GM18858 (cell line): Measurements from ENCODE around the gene APOBEC3B.
"Not testable (repeated sequence)": the region's sequence is repeated elsewhere in the genome, so short reads cannot be mapped to it uniquely, and the experiment has no call there.

Experiments used
- ATAC-seq: cut with Tn5 transposase; IDR thresholded peaks from one replicate; pipeline ENCODE4 v1.9.1; 2021; ENCODE audit not compliant: unreplicated experiment

The APOBEC3B gene

DNA sequence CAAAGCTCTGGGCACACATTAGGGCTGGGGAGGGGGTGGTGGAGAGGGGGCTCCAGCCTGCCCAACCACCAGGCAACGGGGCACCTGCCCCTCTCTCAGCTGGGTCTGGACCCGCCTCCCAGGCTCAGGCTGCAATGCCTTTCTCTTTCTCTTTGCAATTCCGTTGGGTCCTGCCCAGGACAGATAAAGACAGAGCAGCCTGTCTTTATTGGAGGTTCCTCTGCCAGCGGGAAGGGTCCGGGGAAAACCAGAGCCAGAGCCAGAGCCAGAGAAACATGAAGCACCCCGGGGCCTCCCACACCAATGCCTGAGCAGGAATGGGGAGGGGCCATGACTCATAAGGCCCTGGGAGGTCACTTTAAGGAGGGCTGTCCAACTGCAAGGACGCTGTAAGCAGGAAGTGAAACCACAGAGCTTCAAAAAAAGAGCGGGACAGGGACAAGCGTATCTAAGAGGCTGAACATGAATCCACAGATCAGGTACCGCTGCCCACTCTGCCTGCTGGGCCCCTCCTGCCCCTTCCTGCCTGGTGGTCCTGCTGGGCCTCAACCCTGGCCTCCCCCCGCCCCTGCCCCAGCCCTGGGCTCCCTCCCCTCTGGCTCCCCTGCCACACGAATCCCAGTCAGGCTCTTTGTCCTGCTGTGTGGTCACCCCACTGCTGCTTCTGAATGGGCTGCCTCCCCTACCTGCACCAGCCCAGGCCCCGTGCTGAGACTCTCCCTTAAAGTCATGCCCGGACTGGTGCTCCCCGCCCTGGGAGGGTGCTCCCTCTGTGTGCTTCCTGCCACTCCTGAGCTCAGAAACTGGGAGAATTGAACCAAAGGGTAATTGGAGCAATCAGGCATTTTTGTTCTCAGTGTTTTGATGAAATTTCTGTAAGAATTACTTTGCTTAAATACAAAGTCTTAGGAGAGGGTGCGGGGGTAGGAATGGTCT, at the start of gene APOBEC3B:
Gene APOBEC3B, plus strand, starts transcription at position 356 of the 936 bp plus-strand sequence. Its CDS starts 107 bp downstream, at position 463.
- ATAC-seq, result no peak

DNA sequence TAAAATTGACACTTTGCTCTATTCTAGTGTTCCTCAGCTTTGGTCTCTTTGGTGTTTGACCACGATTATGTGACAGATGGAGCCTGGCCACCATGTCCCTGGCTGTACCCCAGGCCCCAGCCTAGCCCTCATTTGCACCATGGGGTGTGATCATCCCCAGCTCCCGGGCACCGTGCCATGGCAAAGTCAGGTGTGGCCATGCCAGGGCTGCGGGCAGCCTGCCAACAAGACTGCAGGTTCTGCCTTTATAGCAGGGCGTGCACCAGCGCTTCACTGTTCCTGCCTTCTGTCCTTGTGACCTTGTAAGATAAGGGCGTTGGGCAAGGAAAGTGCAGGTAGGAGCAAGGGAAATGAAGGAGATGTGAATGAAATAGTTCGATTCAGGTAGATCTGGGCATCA, 47.1 kb upstream of the APOBEC3B start:
- no peak for ATAC-seq

DNA sequence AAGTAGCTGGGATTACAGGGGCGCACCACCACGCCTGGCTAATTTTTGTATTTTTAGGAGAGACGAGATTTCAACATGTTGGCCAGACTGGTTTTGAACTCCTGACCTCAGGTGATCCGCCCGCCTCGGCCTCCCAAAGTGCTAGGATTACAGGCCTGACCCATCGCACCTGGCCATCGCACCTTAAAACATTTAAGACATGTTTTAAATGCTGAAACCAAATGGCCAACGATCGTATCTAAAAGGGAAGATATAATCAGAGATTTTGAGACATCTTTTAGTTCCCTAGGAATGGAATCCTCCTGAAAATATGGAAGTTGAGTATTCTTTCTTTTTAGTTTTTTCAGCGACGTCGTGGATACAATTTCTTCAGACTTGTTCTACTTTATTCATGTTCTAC, 46.5 kb upstream of the APOBEC3B start:
- ATAC-seq, result no peak

DNA sequence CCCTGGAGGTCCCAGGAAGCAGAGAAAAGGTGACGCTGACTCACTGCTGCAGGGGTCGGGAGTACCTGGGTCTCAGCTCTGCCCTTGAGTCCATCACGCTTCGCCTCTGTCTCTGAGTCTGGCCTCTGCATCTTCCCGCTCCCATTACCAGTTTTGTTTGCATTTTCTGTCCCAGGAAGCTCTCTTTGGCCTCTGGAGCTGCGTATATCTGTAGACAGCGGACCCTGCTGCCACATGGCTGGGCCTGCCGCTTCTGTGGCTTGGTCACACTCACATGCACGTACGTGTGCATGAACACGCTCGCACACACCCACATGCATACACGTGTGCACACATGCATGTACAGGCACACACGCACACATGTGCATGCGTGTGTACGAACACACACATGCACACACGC, 45.6 kb upstream of the APOBEC3B start:
- no peak for ATAC-seq

DNA sequence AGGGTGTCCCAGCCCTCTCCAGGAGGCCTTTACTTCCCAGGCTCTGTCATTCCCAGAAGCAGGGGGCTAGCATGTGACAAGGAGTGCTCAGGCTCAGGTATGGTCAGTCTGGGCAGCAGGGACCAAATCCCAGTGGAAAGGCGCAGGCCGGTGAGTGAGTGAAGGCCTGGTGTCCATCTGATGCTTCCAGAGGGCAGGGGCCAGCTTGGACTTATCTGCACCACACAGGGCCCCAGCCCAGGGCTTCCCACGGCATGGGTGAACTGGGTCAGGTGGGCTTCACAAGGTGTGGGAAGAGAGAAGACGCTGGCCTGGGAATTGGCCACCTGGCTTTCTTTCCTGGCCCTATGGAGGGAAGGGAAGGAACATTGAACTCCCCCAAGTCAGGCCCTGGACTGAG, 45.1 kb upstream of the APOBEC3B start:
- no peak for ATAC-seq

DNA sequence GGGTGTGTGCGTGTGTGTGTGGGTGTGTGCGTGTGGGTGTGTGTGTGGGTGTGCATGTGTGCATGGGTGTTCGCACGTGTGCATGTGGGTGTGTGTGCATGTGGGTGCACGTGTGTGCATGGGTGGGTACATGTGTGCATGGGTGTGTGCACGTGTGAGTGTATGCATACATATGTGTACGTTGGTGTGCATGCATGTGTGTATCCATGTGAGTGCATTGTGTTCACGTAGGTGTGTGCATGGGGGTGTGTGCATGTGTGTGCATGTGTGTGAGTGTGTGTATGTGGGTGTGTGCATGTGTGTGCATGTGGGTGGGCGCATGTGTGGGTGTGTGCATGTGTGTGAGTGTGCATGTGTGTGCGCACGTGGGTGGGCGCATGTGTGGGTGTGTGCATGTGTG, 44.6 kb upstream of the APOBEC3B start:
- ATAC-seq, result no peak

DNA sequence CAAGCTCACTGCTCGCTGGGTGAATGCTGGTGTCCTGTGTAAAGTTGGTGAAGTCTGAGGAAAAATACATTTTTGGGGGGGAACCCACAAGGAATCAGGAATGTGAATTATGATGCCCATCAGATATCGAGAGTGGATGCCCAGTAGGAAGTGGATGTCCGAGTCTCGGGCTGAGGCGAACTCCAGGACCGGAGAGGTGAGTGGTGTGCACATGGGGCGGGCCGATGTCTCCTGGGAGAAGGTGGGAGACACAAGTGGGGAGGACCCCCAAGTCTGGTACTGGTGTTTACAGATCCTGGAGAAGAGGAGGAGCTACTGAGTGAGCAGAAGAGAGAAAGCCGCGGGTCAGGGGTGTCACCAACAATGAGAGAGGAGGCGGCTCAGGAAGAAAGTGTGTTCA, 43.9 kb upstream of the APOBEC3B start:
- no peak for ATAC-seq

DNA sequence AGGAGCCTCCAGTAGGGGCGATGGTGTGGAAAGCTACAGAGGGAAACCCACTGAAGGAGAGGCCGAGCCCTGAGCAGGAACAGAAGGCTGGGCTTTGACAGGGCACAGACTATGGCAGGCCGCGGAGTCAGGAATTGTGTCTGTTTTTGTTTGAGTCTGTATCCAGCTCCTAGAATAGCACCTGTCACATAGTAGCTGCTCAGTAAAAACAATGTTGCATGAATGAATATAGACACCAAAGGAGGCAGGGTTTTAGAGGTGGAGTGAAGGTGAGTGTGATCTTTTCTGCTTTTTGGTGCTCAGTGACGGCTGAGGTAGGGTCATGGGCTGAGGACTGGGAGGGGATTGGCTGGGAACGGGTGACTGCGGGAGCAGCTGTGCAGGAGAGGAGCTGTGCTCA, 43.2 kb upstream of the APOBEC3B start:
- ATAC-seq, result no peak

DNA sequence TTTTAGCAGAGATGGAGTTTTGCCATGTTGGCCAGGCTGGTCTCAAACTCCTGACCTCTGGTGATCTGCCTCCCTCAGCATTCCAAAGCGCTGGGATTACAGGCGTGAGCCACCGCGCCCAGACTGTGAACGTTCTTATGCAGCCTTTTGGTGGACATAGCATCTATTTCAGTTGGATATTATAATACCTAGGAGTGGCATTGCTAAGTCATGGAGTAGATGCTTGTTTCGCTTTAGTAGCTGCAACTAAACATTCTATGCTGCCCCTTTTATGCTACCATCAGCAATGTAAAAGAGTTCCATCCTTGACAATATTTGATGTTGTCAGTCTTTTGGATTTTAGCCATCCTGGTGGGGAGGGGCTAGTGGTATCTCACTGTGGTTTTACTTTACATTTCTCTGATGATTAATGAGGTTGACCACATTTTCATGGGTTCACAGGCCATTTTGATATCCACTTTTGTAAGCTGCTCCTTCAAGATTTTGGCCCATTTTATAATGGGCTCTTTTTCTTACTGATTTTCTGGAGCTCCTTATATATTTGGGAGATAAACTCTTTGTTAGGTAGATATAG, 41.2 kb upstream of the APOBEC3B start:
- no peak for ATAC-seq

DNA sequence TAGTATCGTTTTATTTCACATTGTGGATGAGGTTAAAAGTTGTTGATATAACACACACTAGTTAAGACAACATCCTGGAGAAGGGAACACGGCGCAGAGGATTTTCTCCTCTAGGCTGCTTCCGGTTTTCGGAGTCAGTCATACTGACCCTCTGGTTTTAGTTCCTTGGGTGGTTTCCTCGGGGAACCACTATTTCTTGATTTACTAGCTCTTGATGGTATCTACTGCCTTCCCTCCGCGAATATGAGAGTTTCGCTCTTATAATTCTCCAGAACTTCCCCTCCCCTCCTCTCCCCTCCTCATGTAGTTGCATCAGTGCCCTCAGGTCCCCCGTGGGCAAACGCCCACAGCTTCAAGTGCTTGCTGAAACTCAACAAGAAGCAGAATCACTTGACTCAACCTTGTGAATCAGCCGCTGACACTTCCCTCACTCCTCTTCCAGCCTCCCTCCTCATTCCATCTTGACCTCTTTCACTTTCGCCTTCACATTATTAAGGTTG, 40.6 kb upstream of the APOBEC3B start:
- ATAC-seq, result no peak

DNA sequence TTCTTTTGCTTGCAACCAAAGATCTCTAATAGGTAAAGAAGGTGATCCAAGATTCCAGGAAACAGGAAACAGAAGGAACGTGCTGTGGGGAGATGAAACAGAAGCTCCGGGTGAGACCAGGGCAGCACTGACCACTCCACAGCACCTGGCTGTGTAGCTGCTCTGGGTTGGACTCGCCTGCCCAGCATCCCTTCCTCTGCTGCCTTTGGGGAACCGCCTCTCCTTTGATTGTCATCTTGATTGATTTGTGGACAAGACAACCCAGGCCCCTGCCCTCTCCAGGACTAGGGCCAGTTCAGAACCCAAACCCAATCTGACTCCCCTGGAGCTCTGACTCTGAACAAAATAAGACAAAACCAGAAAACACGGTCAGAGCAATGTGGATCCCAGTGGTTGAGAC, 39.4 kb upstream of the APOBEC3B start:
- ATAC-seq, result no peak

DNA sequence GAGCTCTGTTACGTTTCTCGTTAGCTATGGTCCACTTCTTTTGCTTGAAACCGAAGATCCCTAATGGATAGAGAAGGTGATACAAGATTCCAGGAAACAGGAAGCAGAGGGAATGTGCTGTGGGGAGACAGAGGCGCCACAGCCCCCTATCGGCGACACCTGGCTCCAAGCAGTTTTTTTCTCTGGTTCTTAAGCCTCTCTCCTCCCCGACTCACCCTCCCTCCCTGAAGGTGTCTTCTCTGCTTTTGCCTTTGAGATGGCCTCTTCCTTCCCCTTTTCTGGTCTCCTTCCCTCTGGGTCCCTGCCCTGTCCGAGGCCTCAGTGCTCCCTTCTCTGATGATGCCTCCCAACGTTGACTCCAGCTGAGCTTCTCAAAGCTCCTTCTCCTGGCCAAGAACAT, 38.9 kb upstream of the APOBEC3B start:
- no peak for ATAC-seq

DNA sequence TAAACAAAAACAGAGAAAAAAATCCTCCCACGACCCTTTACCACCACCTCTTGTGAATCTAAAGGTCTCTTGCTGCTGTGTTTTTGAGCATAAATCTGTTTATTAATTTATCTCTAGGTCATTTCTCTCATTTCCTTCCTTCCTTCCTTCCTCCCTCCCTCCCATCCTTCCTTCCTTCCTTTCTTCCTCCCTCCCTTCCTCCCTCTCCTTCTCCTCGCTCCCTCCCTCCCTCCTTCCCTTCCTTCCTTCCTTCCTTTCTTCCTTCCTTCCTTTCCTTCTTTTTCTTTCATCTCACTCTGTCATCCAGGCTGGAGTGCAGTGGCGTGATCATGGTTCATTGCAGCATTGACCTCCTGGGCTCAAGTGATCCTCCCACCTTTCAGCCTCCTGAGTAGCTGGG, 38.3 kb upstream of the APOBEC3B start:
- no peak for ATAC-seq

DNA sequence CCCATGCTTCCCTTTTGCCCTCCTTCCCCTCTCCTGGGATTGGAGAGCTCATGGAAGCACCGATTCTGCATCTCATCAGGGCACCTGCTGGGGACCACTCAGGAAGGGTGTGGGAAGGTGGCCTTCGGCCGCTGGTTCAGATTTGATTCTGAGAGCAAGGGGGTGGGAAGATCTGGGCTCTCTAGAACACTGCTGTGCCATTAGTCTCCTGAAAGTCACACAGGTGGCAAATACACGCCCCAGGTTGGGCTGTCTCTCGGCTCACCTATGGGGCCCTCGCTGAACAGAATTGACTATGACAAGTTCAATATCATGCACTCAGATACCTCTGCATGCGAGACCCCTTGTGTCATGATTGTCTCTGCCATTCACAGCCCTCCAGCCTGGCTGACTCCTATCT, 37.5 kb upstream of the APOBEC3B start:
- ATAC-seq, result no peak

DNA sequence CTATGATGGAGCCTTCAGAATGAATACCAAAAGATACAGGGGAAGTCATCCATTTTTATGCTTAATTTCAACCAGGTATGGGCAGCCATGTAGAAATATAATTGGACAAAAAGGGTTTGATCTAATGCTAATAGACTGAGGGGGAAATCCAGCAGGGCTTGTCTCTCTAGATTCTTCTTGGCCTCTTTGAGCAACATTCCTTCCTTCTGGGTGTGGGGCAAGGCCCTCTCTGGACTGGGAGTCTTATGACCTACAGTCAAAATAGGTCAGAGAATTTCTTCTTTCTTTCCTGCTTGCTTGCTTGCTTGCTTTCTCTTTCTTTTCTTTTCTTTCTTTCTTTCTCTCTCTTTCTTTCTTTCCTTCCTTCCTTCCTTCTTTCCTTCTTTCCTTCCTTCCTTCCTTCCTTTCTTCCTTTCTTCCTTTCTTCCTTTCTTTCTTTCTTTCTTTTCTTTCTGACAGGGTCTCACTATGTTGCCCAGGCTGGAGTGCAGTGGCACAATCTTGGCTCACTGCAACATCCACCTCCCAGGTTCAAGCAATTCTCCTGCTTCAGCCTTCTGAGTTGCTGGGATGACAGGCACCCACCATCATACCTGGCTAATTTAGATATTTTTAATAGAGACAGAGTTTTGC, 36.3 kb upstream of the APOBEC3B start:
- not testable (repeated sequence) for ATAC-seq

DNA sequence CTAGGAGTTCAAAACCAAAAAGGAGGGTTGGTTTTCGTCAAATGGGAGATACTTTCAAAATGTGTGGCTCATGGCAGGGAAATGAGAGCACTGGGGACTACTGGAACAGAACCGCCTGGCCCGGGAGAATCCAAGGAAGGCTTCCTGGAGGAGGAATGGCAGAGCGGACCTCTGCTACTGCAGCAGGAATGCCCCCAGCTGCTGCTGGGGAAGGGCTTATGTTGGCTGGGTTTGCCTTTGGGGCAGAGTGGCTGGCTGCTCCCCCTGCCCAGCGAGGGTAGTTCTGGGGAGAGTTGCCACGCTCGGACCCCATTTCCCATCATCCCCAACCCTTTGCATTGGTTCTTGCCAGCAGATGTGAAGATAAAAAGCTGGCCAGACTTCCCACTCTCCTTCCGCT, 35.4 kb upstream of the APOBEC3B start:
- no peak for ATAC-seq

DNA sequence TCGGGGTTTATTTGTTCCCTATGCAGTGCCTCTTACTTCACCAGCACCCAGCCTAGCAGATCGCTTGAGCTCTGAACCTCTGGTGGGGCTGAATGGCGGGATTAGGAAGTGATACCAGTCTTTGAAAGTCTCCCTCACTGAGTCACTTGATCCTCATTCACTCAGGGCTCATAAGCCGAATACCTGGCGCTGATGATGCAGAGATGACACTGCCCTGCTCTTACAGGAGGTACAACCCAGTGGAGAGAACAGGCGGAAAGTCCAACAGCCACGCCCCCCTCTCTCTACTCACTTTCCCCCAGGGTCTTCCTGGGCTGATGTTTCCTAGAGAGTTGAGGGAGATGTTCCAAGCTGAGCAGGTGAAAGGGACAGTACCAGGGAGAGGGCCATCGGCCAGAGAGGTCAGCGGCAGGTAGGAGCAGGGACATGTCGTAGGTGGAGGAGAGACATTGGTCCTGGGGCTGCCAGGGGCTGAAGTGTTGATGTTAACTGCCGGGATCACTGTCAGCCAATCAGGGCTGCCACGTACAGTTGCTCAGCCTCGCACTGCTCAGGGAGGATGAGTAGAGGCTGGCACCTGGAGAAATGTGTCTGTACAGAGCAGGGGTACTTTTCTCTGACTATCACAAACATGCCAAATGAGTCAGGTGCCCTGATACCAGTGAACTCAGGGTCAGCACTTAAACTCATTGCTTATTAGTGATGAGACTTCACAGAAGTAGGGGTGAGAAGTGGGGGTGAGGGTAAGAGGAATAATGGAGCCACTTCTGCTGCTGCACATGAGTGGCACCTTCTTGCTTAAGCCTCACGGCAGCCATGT, 34.6 kb upstream of the APOBEC3B start:
- ATAC-seq, result no peak

DNA sequence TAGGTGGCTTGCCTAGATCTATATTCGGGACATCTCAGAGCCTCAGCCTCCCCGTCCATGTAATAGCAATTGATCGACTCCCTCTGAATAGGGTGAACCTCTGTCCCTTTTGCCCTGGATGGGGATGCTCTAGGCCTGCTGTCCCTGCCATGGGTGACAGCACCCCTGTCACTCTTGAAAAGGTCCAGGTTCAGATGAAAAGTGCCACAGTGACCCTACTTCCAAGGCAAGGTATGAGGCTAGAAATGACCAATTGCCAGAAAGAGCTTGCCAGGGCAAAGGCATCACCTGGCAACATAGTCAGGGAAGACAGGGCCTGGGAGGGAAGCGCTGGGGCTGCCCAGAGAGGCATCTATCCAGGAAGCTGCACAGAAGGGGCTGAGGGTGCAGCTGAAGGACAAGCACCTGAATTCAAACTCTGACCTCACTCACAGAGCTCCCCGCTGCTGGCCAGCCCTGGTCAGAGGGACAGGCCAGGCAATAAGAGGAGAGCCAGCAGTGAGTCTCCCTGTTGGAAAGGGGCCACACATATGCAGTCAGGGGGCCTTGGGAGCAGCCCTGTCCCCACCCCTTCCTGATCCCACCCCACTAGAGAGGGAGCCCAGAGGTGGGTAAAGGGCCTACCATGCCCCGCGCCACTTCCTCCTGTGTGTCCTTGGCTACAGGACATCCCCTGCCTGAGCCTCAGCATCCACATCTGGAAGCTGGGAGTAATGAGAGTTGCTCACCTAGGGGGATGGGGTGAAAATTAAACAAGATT, 33.8 kb upstream of the APOBEC3B start:
- ATAC-seq, result no peak

DNA sequence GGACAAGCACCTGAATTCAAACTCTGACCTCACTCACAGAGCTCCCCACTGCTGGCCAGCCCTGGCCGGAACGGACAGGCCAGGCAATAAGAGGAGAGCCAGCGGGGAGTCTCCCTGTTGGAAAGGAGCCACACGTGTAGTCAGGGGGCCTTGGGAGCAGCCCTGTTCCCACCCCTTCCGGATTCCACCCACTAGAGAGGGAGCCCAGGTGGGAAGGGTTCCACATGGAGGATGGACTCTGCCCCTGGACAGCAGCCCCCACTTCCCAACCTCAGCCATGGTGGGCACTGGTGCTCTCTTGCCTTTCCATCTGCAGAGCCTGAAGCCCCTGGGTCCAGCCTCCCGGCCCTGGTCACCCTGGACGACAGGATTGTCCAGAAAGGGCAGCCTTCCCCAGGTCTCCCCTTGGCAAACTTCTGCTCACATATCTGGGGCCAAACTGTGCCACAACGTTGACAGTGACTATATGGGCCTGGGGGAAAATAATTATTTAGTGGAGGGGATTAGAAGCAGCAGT, 32.2 kb upstream of the APOBEC3B start:
- ATAC-seq, result no peak
